HG03442 (cell line): ENCODE data around the gene MYBPC2.
"Not testable (repeated sequence)": the region's sequence is repeated elsewhere in the genome, so short reads cannot be mapped to it uniquely, and the experiment has no call there.

Experiments
- ATAC-seq: cut with Tn5 transposase; IDR thresholded peaks from one replicate; pipeline ENCODE4 v1.9.1; 2021; ENCODE audit warnings: mild to moderate bottlenecking, moderate library complexity; ENCODE audit not compliant: unreplicated experiment

The MYBPC2 gene

DNA sequence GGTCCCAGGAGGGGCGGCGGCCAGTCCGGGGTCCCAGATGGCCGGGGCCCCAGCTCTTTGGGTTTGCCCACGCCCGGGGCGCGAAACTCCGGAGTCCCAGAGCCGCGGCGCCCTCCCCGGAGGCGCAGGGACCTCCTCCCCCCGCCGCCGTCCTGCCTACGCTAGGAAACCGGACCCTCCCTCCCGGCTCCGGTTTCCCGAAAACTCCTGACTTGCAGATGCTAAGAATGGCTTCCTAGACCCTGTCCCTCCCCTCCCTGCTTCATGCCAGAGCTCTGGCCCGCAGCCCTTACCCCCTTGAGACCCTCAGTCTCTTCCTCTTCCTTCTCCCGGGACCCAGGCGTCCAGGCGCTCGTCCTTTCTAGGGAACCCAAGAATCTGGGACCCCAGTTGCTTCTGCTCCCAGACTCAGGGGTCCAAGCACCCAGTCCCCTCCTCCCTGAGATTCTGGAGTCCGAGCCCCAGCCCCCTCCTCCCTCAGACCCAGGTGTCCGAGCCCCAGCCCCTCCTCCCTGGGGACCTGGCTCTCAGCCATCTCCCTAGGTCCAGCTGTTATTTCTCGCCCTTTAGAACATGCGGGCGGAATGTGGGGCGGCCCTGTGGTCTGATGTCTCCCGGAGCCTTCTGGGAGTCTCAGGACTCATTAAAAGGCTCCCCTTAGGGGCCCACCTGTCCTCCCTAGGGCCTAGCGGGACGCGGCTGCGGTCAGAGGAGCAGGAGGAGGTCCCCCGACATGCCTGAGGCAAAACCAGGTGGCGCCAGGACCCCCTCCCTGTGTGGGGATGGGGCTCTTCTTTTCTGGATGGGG lies at the start of gene MYBPC2:
MYBPC2 (plus strand) TSS at position 672 of the 808 bp plus-strand sequence; CDS start at position 734, 62 bp downstream.
- no peak for ATAC-seq

DNA sequence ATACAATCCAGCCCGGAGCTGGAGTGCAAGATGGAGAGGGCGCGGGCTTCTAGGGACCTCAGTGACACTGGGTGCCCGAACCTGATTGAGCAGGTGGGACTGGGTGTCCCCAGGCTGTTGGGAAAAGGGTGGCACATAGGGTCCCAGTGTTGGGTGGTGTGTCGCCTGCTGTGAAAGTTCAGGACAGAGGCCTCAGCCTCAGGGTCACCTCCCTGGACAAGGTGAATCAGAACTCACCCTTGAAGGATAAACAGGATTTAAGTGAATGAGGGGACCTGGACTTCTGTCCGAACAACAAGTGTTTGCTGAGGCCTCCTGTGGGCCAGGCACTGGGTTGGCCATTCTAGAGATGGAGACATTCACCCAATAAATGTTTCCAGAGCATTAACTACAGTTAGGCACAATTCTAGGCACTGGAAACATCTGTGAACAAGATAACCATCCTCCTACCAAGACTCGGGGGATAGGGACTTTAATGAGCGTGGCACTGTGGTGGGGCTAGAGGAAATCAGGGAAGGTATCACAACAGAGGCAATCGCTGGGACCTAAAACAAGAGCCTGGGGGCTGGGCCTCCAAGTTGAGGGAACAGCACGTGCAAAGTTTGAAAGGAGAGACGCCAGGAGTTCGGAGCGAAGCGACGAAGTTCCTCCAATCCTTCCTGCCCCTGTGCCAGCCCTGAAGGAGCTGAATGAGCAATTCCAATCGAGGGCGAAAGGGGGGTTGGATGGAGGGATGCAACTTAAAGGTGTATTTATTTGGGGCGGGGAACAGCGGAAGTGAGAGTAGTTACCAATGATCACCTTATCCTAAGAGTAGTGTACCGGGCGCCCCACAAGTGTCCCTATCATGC lies 49.5 kb upstream of the MYBPC2 start:
- ATAC-seq, result no peak

GRCh38 chr19:50383852-50384684 lies 48.6 kb upstream of the MYBPC2 start, which contains the start of gene POLD1:
Gene POLD1 (plus strand): TSS chr19:50384347. CDS start chr19:50398852, 14,505 bp downstream.
- peak; percentile 79 for ATAC-seq

DNA sequence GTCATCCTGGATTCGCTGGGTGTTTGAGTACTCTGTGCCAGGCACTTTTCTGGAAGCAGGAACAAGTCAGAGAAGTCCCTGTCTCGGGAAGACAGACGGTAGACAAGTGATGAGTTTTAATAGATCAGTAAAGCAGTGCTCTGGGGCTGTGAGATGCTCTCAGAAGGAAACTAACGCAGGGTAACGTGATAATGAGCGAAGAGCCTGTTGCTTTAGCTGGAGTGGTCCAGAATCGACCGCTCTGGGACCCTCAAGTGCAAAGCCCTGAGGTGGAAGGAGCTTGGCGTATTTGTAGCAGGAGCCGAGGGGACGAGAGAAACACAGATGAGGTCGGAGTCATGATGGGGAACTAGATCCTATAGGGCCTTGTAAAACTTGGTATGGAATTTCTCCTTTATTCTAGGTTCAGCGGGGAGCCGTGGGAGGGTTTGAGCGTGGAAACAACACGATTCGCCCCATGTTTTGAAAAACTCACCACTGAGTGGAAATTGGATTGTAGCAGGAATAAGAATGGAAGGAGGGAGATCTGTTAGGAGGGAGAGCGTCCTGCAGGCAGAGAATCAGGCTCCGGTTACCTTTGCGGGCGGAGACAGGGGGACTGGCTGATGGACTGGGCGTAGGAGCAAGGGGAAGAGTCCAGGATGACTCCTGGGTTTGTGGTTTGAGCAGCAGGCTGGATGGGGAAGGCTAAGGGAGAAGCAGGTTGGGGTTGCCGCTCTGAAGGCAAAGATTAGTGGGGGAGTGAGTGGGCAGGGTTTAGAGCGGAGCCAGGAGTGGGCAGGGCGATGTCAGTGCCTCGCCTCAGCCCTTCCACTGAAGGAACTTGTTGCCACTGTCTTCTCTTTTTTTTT lies 47.8 kb upstream of the MYBPC2 start:
- no peak for ATAC-seq

DNA sequence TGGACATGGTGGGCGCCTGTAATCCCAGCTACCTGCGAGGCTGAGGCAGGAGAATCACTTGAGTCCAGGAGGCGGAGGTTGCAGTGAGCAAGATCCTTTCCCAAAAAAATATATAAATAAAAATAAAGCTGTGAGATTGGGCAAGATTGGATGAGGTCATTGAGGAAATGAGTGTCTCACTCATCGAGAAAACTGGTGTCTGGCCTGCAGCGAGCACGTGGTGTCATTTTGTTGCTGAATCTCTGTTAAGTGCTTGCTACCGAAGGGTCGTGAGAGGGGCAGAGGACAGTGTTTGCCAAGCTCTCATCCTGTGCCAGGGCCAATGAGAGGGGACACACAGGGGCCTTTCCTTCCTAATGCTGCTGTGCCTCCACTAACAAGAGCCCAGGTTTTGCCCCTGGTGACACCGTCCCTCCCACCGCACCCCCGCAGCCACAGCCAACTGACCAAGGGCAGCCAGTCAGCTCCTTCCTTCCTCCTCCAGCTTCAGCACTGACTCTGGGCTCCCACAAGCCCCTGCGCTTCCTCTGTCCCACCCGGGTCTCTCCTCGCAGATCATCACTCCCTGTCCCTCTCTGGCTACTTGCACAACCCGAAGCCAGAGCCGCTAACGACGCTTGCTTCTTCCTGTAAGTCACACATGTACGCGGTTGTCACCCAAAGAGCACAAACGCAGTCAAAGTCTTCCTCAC lies 45.4 kb upstream of the MYBPC2 start:
- no peak for ATAC-seq

GRCh38 chr19:50387868-50388245 lies 44.8 kb upstream of the MYBPC2 start:
- ATAC-seq, result no peak

GRCh38 chr19:50390295-50390694 lies 42.4 kb upstream of the MYBPC2 start:
- not testable (repeated sequence) for ATAC-seq

- not testable (repeated sequence) for ATAC-seq
These were observed 41.7 kb upstream of the MYBPC2 start for GRCh38 chr19:50390952-50391351.

- ATAC-seq, result no peak
These were observed 39.9 kb upstream of the MYBPC2 start for GRCh38 chr19:50392759-50393158.

DNA sequence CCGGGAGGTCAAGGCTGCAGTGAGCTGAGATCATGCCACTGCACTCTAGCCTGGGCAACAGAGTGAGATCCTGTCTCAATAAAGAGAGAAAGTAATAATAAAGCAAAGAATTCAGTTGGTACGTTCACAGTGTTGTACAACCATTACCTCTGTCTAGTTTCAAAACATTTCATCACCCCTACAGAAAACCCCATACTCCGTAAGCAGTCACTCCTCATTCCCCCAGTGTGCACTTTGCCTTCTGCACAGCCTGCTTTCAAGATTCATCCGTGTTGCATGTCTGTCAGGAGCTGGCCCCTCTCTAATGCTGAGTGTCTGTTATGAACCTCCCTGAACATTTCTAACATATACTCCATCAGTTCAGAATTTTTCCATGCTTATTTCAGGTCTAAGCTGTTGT lies 39.1 kb upstream of the MYBPC2 start:
- no peak for ATAC-seq

DNA sequence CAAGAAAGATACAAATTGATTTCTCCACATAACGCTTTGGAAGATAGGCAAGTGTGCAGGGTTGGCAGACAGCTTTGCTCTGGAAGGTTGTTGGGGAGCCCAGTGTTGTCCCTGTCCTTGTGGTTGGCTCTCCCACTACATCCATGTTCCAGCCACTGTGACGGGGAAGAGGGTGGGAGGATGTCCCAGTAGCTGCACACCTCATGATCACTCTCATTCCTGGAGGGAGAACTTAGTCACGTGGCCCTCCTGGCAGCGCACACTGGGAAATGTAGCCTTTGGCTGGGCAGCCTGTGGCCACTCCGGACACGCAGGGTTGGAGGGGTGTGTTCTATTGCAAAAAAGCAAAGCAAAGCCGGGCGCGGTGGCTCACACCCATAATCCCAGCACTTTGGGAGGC lies 38.7 kb upstream of the MYBPC2 start:
- no peak for ATAC-seq

DNA sequence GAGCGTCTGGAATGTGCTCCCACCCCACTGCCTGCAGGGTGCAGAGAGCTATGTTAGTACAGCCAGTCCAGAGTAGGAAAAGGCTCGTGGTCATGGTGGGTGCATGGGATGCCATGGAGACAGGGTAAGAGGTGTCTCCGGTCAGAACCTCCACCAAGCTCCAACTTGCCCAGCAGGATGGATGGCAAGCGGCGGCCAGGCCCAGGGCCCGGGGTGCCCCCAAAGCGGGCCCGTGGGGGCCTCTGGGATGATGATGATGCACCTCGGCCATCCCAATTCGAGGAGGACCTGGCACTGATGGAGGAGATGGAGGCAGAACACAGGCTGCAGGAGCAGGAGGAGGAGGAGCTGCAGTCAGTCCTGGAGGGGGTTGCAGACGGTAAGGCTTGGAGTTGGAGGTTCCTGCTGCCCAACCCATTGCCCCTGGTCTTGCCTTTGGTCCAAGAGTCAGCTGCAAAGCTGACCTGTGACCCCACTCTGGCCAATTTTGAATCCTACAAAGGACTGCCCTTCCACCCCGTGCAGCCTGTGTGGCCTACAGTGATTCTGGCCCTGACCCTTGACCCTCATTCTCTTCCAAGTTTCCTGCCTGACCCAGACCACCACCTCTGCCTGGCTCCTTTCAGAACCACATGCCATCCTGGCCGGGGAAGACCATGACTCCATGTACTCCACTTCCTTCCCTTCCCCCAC lies 33.9 kb upstream of the MYBPC2 start:
- ATAC-seq, result no peak

GRCh38 chr19:50399368-50399745 lies 33.3 kb upstream of the MYBPC2 start:
- ATAC-seq, result no peak

DNA sequence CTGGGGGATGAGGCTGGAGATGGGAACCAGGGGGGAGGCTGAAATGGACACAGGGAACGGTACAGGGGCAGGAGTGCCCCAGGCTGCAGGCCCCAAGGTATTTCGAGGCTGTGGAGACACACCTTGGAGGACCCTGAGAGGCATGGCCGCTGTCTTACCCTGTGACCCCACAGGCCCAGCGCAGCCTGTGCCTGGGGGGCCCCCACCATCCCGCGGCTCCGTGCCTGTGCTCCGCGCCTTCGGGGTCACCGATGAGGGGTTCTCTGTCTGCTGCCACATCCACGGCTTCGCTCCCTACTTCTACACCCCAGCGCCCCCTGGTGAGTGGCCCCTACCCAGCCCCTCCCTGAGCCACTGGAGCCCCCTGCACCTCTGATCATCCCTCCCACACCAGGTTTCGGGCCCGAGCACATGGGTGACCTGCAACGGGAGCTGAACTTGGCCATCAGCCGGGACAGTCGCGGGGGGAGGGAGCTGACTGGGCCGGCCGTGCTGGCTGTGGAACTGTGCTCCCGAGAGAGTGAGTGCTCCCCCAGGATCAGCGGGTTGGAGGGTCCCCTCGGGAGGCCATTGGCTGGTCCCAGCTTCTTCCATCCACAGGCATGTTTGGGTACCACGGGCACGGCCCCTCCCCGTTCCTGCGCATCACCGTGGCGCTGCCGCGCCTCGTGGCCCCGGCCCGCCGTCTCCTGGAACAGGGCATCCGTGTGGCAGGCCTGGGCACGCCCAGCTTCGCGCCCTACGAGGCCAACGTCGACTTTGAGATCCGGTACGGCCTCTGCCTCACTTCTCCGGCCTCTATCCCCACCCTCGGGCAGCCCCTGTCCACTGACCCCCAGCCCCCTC lies 30.9 kb upstream of the MYBPC2 start:
- no peak for ATAC-seq

DNA sequence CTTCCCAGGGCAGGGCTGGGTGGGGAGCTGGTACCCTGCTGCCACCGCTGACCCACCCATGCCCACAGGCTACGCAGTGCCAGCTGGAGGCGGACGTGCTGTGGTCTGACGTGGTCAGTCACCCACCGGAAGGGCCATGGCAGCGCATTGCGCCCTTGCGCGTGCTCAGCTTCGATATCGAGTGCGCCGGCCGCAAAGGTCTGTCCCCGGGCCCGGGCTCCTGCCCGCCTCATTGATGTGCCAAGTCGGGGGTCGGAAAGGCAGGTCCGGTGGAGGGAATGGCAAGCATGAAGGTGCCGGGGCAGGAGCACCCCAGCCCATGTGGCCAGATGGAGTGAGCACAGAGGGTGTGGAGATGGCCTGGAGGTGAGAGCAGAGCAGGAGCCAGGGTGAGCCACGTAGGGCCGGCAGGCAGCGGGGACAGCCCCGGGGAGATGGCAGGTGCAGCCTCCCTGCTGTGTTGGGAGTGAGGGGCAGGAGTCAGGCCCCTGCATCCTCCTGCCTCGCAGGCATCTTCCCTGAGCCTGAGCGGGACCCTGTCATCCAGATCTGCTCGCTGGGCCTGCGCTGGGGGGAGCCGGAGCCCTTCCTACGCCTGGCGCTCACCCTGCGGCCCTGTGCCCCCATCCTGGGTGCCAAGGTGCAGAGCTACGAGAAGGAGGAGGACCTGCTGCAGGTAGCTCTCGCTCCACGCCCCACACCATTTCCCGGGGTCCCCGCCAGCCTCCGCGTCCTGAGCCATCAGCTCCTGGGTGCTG lies 30.0 kb upstream of the MYBPC2 start:
- no peak for ATAC-seq

- ATAC-seq, result no peak
These were observed 26.4 kb upstream of the MYBPC2 start for GRCh38 chr19:50406156-50406820.

DNA sequence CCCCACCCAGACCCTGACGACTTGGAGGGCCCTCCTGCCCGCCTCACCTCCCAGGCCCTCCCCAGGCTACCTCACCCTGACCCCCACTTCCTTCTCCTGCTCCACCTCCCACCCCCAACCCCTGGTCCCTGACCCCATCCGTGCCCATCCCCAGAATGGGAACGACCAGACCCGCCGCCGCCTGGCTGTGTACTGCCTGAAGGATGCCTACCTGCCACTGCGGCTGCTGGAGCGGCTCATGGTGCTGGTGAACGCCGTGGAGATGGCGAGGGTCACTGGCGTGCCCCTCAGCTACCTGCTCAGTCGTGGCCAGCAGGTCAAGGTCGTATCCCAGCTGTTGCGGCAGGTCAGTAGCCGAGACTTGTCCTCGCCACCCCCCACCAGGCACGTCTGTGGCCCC lies 25.9 kb upstream of the MYBPC2 start:
- ATAC-seq, result no peak
